ENCODE data around the gene KIDINS220.

GRCh38 chr2:8858264-8858663, 20.9 kb upstream of the KIDINS220 start:
- TF ChIP-seq, protein P1, sequence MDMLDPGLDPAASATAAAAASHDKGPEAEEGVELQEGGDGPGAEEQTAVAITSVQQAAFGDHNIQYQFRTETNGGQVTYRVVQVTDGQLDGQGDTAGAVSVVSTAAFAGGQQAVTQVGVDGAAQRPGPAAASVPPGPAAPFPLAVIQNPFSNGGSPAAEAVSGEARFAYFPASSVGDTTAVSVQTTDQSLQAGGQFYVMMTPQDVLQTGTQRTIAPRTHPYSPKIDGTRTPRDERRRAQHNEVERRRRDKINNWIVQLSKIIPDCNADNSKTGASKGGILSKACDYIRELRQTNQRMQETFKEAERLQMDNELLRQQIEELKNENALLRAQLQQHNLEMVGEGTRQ (IDR thresholded peaks at IDR 0.05), result no peak
- TF ChIP-seq JUN (IDR thresholded peaks at IDR 0.05) (no peak), CEBPB (IDR thresholded peaks at IDR 0.05) (no peak), JUNB (IDR thresholded peaks at IDR 0.05) (no peak), RAD21 (conservative IDR thresholded peaks at IDR 0.05 in 1 of 2, IDR thresholded peaks at IDR 0.05 in 1 of 2) (no peak), REST (IDR thresholded peaks at IDR 0.05) (no peak), KDM1A (IDR thresholded peaks at IDR 0.05; ENCODE audit: low read depth) (no peak), EP300 (IDR thresholded peaks at IDR 0.05) (no peak), HDAC2 (IDR thresholded peaks at IDR 0.05) (no peak)
- TF ChIP-seq, protein P2, sequence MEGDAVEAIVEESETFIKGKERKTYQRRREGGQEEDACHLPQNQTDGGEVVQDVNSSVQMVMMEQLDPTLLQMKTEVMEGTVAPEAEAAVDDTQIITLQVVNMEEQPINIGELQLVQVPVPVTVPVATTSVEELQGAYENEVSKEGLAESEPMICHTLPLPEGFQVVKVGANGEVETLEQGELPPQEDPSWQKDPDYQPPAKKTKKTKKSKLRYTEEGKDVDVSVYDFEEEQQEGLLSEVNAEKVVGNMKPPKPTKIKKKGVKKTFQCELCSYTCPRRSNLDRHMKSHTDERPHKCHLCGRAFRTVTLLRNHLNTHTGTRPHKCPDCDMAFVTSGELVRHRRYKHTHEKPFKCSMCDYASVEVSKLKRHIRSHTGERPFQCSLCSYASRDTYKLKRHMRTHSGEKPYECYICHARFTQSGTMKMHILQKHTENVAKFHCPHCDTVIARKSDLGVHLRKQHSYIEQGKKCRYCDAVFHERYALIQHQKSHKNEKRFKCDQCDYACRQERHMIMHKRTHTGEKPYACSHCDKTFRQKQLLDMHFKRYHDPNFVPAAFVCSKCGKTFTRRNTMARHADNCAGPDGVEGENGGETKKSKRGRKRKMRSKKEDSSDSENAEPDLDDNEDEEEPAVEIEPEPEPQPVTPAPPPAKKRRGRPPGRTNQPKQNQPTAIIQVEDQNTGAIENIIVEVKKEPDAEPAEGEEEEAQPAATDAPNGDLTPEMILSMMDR (IDR thresholded peaks at IDR 0.05), result no peak
- TF ChIP-seq, protein P3, sequence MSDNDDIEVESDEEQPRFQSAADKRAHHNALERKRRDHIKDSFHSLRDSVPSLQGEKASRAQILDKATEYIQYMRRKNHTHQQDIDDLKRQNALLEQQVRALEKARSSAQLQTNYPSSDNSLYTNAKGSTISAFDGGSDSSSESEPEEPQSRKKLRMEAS (IDR thresholded peaks at IDR 0.05), result no peak
